ENCODE data around the gene ZNF443. TPM values are rescaled to one million over a fixed set of nuclear protein-coding genes. Genes with fewer than 3 reads are reported as not detected.
"Not testable (repeated sequence)": the region's sequence is repeated elsewhere in the genome, so short reads cannot be mapped to it uniquely, and the experiment has no call there.

Gene ZNF443
- 2.6 TPM for total RNA-seq (2013)
- polyA plus RNA-seq: under 1 TPM; 0.24 to 1.00 (median 0.52) TPM
- 0.40 and 0.42 TPM in 2 replicates for polyA minus RNA-seq
- 0.25 to 2.2 (median 0.80) reads per million in 11 experiments for total RNA-seq

- WGBS (ENCODE audit: insufficient coverage): under 1% methylated on average over 59 of the region's 59 CpGs
- no peaks in the 10 kb centered on the region for H3K36me3 ChIP-seq (replicated peaks in 1 of 2; ENCODE audit: control insufficient read depth in 1 of 2, insufficient read depth in 2 of 2, low read length in 2 of 2)
- no peaks in the 10 kb centered on the region for H3K27me3 ChIP-seq (ENCODE audit: control insufficient read depth in 2 of 2, insufficient read depth in 2 of 2, low read length in 2 of 2)
- H3K4me1 Mint-ChIP-seq: peaks cover 26% of the 10 kb centered on the region
- no peaks in the 10 kb centered on the region for H4K20me1 ChIP-seq (ENCODE audit: insufficient read depth, low read length)
- intact Hi-C loops (cut with micrococcal nuclease): loop anchor here in 1 of 2 donors (5.0 kb wide), 2 partner anchors 42 to 98 kb away; partner anchors contain the start of gene ZNF709
- H3K9me3 ChIP-seq (replicated peaks in 1 of 2; ENCODE audit: control insufficient read depth in 1 of 2, insufficient read depth in 1 of 2, low read length in 2 of 2): peaks cover 7 to 9% of the 10 kb centered on the region in 2 donors
- peak within 1 kb of the TSS; percentile 83 to 96 (median 93) for H3K27ac Mint-ChIP-seq
- H3K79me2 ChIP-seq (ENCODE audit: insufficient read depth, low read length): no peaks in the 10 kb centered on the region
- peaks cover 14 to 44% (median 25%) of the 10 kb centered on the region in 7 donors for H3K9me3 Mint-ChIP-seq
- H2AFZ ChIP-seq (ENCODE audit: insufficient read depth, low read depth, low read length, poor library complexity, severe bottlenecking): peak within 1 kb of the TSS; percentile 92
- TF ChIP-seq, protein P1, sequence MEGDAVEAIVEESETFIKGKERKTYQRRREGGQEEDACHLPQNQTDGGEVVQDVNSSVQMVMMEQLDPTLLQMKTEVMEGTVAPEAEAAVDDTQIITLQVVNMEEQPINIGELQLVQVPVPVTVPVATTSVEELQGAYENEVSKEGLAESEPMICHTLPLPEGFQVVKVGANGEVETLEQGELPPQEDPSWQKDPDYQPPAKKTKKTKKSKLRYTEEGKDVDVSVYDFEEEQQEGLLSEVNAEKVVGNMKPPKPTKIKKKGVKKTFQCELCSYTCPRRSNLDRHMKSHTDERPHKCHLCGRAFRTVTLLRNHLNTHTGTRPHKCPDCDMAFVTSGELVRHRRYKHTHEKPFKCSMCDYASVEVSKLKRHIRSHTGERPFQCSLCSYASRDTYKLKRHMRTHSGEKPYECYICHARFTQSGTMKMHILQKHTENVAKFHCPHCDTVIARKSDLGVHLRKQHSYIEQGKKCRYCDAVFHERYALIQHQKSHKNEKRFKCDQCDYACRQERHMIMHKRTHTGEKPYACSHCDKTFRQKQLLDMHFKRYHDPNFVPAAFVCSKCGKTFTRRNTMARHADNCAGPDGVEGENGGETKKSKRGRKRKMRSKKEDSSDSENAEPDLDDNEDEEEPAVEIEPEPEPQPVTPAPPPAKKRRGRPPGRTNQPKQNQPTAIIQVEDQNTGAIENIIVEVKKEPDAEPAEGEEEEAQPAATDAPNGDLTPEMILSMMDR (IDR thresholded peaks at IDR 0.05): no peak
- peak; percentile 90 to 94 (median 92) for DNase-seq
- peak within 1 kb of the TSS; percentile 100 for H3K4me3 Mint-ChIP-seq
- peaks cover 2 to 11% of the 10 kb centered on the region in 2 donors for H3K36me3 Mint-ChIP-seq
- H3K27ac ChIP-seq (ENCODE audit: low read depth in 1 of 2, low read length in 2 of 2): peak within 1 kb of the TSS; percentile 40 to 65
- peaks cover 0 to 5% (median 0%) of the 10 kb centered on the region in 3 donors for H3K27me3 Mint-ChIP-seq (ENCODE audit: low read depth in 3 of 3)
- H3K9ac ChIP-seq (ENCODE audit: insufficient read depth, low read length, poor library complexity, severe bottlenecking): peak within 1 kb of the TSS; percentile 59
- peak within 1 kb of the TSS; percentile 82 to 95 (median 91) for H3K4me3 ChIP-seq (replicated peaks in 1 of 3; ENCODE audit: low read depth in 2 of 3, low read length in 3 of 3)
- H3K4me2 ChIP-seq (replicated peaks; ENCODE audit: extremely low read depth, low read length, poor library complexity, severe bottlenecking): peak within 1 kb of the TSS; percentile 83
- H3K4me1 ChIP-seq (ENCODE audit: control insufficient read depth in 1 of 2, insufficient read depth in 2 of 2, low read length in 2 of 2): peaks cover 11 to 14% of the 10 kb centered on the region in 2 donors
These were observed at the start of gene ZNF443 for GRCh38 chr19:12440541-12441316. TSS of gene ZNF443 (minus strand) at chr19:12441021. CDS start at chr19:12440914, 107 bp downstream.

DNA sequence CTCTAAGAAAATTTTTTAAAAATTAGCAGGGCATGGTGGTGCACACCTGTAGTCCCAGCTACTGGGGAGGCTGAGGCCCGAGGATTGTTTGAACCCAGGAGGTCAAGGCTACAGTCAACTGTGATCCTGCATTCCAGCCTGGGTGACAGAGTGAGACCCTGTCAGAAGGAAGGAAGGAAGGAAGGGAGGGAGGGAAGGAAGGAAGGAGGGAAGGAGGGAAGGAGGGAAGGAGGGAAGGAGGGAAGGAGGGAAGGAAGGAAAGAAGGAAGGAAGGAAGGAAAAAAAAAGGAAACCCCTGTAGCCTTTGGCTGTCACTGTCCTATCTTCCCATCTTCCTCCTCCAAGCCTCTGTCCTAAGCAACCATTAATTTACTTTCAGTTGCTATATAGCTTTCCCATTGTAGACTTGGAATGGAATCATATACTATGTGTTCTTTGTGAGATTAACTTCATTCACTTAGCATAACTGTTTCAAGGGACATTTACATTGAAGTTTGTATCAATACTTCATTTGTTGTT lies 45.5 kb upstream of the ZNF443 start:
- H3K4me3 ChIP-seq (replicated peaks in 1 of 3; ENCODE audit: low read depth in 2 of 3, low read length in 3 of 3); H3K79me2 ChIP-seq (ENCODE audit: insufficient read depth, low read length); H2AFZ ChIP-seq (ENCODE audit: insufficient read depth, low read depth, low read length, poor library complexity, severe bottlenecking); intact Hi-C loops (cut with micrococcal nuclease); H3K27ac Mint-ChIP-seq; H3K27me3 ChIP-seq (ENCODE audit: control insufficient read depth in 2 of 2, insufficient read depth in 2 of 2, low read length in 2 of 2); H3K9me3 ChIP-seq (replicated peaks in 1 of 2; ENCODE audit: control insufficient read depth in 1 of 2, insufficient read depth in 1 of 2, low read length in 2 of 2); H3K27me3 Mint-ChIP-seq (ENCODE audit: low read depth in 3 of 3); H3K4me3 Mint-ChIP-seq; H3K36me3 Mint-ChIP-seq; H3K27ac ChIP-seq (ENCODE audit: low read depth in 1 of 2, low read length in 2 of 2); H3K9ac ChIP-seq (ENCODE audit: insufficient read depth, low read length, poor library complexity, severe bottlenecking); H4K20me1 ChIP-seq (ENCODE audit: insufficient read depth, low read length); DNase-seq; H3K4me2 ChIP-seq (replicated peaks; ENCODE audit: extremely low read depth, low read length, poor library complexity, severe bottlenecking); H3K36me3 ChIP-seq (replicated peaks in 1 of 2; ENCODE audit: control insufficient read depth in 1 of 2, insufficient read depth in 2 of 2, low read length in 2 of 2): not testable (repeated sequence)
- peaks cover 4 to 20% (median 6%) of the 10 kb centered on the region in 7 donors for H3K9me3 Mint-ChIP-seq
- H3K4me1 Mint-ChIP-seq: peaks cover 31% of the 10 kb centered on the region
- peaks cover 12 to 21% of the 10 kb centered on the region in 2 donors for H3K4me1 ChIP-seq (ENCODE audit: control insufficient read depth in 1 of 2, insufficient read depth in 2 of 2, low read length in 2 of 2)
- 100% methylated on average over 1 of the region's 1 CpG for WGBS (ENCODE audit: insufficient coverage)
